ENCODE data around the gene TMEM161A.
"Not testable (repeated sequence)": the region's sequence is repeated elsewhere in the genome, so short reads cannot be mapped to it uniquely, and the experiment has no call there.

The TMEM161A gene

DNA sequence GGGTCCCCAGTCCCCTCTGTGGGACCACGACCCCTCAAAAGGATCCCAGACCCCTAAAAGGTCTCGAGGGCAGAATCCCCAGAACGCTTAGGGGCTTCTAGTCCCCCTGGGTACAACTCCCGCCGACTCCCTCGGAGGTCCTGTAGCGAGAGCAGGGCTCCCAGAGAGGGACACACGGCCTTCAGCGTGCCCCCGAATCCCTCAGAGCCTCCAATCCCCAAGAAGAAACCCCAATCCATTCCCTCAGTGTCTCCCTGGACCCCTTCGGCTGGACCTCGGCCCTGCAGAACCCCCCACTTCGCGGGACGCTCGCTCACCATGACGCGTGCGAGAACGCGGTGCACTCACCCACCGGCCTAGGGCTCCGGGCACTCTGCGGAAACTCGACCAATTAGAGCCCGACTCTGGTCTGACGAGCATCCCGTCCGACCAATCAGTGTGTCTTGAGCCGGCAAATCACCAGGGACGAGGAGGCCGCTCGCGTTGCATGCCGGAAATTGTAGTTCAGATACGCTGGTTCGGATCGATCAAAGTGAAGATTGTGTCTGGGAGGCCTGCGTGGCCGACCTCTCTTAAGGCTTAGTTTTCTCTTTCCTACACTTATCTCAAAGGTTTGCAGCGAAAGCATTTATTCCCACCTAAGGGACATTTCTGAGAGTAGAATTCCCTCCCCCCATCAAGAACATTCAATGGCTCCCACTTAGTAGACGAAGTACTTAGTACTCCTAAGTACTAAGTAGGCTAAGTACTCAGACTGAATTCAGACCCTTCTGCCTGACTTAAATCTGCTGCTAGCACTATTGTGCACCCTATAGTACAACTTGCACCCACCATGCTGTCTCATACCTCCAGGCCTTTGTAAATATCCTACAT is at the start of gene TMEM161A:
TMEM161A (minus strand) TSS at position 370 of the 873 bp plus-strand sequence; CDS start at position 320, 50 bp downstream.
- peak; percentile 98 for DNase-seq (ENCODE audit: low spot score)

GRCh38 chr19:19186742-19187141 is 48.5 kb upstream of the TMEM161A start:
- DNase-seq (ENCODE audit: low spot score): no peak

GRCh38 chr19:19185853-19186740 is 47.8 kb upstream of the TMEM161A start:
- peak; percentile 32 for DNase-seq (ENCODE audit: low spot score)

DNA sequence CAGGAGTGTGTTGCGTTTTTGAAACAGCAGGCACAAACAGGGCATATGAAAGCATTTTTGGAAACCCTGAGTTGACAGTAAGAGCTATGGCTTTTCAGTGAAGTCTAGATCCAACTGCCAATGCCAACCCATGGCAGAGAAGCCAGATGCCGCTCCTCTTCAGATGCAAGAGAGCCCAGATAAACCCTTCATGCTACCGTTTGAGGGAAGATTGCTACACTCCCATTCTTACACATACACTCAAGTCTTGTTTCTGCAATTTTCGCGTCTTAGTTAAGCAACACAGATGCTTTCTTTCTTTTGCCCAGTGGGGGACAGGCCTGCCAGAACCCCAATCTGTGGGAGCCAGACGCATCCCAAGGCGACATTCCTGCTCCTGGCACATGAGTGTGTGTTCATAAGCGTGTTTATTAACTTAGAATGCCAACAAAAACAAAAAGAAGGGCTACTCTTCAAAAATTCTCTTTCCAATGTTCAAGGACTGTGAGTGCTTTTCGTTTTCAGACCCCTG is 43.3 kb upstream of the TMEM161A start:
- no peak for DNase-seq (ENCODE audit: low spot score)

GRCh38 chr19:19179548-19180441 is 41.5 kb upstream of the TMEM161A start:
- DNase-seq (ENCODE audit: low spot score): no peak

DNA sequence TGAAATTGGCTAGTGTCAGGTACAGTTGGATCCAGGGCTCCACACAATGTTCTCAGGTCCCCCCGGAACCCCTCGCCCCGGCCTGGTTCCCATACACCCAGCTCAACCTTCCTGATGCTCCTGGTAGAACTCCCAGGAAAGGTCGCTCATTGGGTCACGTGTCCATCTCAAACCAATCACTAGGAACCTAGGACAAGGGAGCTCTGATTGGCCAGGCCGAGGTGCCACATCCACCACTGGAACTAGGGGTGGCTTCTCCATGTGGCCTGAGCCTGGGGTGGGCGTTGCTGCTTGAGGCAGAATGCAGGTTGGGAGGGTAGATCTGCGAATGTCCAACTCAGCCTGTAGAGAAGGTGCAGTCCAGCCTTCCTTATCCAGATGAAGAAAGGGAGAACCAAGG is 38.7 kb upstream of the TMEM161A start:
- no peak for DNase-seq (ENCODE audit: low spot score)

- DNase-seq (ENCODE audit: low spot score): not testable (repeated sequence)
Measured at GRCh38 chr19:19173243-19173642, 35.0 kb upstream of the TMEM161A start.

GRCh38 chr19:19171821-19172532 is 33.7 kb upstream of the TMEM161A start:
- DNase-seq (ENCODE audit: low spot score): no peak

DNA sequence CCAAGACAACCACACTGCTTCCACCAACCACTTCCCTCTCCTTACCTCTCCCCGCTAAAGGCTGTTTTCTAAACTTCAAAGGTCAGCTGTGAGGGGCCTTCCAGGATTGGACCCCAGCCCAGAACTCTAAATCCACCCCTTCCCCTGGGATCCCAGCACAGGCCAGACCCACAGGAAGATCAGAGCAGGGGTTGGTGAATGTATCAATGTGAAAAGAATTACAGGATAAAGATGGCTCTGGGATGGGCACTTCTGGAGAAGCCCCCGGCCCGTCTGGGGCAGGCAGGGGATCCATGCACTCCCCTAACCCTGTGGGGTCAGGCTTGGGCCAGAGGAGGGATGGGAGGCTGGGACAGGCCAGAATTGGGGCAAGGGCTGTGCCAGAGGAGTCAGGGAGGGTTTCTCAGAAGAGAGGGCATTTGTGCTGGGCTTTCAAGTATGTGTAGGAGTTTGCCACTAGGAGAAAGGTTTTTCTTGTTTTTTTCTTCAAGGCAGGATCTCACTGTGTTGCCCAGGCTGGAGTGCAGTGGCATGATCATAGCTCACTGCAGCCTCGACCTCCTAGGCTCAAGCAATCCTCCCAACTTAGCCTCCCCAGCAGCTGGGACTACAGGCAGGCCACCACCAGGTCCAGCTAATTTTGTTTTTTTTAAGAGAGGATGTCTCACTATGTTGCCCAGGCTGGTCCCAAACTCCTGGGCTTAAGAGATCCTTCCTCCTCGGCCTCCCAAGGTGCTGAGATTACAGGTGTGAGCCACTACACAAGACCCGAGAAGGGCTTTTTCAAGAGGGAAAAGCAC is 32.8 kb upstream of the TMEM161A start:
- DNase-seq (ENCODE audit: low spot score): no peak

- DNase-seq (ENCODE audit: low spot score): peak; percentile 80
Measured at GRCh38 chr19:19170053-19170872, 32.0 kb upstream of the TMEM161A start, which contains the start of gene MEF2B. TSS of gene MEF2B (minus strand) at chr19:19170263. CDS start at chr19:19150735, 19,528 bp downstream.

- DNase-seq (ENCODE audit: low spot score): no peak
Measured at GRCh38 chr19:19169236-19170052, 31.2 kb upstream of the TMEM161A start.

DNA sequence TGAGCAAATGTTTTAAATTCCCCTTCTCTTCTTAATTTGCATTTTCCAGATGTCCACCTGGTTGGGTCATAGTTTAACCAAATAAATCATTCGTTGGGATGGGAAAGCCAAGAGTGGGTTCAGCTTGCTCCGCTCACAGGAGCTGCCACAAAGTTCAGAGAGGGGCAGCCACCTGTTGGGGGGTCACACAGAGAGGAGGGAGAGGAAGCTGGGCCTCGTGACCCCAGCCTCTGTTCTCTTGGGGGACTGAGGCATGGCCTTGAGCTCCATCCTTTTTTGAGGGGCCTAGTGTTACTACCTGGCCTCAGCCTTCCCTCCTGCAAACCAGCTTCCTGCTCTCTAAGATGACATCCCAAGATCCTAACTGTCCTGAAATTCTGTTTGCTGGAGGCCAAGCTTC is 29.3 kb upstream of the TMEM161A start:
- no peak for DNase-seq (ENCODE audit: low spot score)

DNA sequence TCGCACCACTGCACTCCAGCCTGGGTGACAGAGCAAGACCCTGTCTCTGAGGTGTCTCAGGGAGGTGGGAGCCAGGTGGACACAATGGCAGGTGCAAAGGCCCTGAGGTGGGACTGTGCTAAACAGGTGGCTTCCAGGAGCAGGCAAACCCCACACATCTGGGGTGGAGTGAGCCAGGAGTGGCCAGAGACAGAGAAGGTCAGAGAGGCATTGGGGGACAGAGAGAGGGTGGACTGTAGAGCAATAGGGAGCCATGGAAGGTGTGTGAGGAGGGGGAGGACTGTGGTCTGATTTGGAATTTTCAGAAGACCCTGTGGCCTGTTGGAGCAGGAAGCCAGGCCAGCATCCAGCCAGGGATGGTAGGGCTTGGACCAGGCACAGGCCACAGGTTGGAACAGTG is 27.1 kb upstream of the TMEM161A start:
- DNase-seq (ENCODE audit: low spot score): no peak

DNA sequence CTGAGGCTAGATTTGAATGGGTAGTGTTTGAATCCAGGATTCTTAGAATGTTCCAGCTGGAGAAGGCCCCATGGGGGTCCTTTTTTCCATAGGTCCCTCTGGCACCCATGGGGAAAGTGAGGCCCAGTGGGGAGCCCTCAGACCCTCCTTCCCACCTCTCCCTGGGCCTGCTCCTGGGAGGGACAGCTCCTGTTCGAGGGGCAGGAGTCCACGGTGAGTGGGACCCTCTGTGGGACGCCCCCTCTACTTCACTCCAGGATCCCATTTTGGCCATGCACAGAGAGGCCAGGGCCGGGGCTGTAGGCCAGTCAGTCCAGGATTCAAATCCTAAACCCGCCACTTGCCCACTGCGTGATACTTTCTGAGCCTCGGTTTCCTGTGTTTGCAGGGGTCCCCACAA is 24.2 kb upstream of the TMEM161A start:
- no peak for DNase-seq (ENCODE audit: low spot score)

DNA sequence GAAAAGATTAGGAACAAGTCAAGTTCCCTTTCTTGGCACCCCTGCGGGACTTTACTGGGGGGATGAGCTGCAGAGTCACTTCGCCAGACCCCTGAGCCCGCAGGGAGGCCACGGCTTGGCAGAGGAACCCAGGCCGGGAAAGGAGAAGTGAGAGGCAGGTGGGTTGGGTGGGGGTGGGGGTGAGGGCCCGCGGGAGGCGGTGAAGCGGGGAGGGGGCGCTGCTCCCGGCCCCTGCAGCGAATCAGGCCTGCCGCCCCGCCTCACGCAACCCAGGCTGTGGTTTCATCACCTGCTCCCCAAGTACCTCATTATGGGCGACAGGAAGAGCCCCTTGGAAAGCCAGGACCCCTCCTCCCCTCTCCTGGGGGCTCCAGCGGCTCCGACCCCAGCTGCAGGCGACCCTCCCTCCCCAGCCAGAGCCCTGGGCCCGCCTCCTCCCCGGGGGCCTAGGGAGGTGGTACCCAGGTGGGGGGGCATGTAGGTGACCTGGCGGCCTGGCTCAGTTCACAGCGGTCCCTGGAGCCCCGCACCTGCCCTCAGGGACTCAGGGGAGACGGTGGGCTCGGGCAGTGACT is 22.3 kb upstream of the TMEM161A start:
- DNase-seq (ENCODE audit: low spot score): no peak

GRCh38 chr19:19159534-19159933 is 21.3 kb upstream of the TMEM161A start:
- DNase-seq (ENCODE audit: low spot score): no peak

DNA sequence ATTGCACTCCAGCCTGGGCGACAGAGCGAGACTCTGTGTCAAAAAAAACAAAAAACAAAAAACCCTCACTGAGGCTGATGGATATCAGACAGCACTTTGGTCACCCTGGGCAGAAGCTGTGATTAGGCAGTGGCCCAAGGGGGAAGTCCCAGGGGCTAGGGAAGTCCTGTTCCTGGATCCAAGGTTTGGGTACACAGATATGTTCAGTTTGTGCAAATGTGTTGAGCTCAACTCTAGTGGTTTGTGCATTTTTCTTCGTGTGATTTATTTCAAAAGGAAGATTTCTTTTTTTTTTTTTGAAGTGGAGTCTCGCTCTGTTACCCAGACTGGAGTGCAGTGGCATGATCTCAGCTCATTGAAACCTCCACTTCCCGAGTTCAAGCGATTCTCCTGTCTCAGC is 19.5 kb upstream of the TMEM161A start:
- no peak for DNase-seq (ENCODE audit: low spot score)
